Mammary epithelial cell (primary cell): ENCODE measurements around the gene SAC3D1.

Experiments used
- EZH2 ChIP-seq: IDR thresholded peaks from 2 replicates; pipeline ENCODE4 v1.6.1; 2012; ENCODE audit warnings: low read length, inconsistent platforms, borderline replicate concordance
- TF ChIP-seq, protein P1 (sequence below), 2 donors: IDR thresholded peaks in 1 of 2; conservative IDR thresholded peaks in 1 of 2; 2 replicates each; pipeline ENCODE4 v1.5.1; 2011 to 2012; ENCODE audit warnings: inconsistent platforms in 2 of 2, low read length in 2 of 2, mild to moderate bottlenecking in 2 of 2, control low read depth in 1 of 2, low read depth in 1 of 2; ENCODE audit not compliant: insufficient read depth in 1 of 2; ENCODE audit errors: extremely low read depth in 1 of 2

DNA sequence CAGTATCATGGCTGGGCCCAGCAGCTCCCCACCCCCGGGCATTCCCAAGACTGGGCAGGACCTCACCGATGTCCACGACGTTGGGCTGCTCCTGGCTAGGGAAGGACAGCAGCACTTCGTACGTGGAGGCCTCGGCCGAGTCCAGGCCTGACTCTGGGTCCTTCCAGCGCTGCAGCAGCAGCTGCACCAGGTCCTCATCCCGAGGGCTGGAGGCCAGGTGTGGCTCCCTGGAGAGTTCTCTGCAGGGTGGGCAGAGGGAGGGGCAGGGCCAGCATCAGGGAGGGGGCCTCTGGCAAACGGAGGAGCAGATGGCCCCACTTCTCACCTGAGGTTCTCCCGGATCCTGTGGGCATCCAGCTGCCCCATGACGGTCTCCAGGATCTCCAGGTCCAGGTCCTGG lies 17.0 kb downstream of the SAC3D1 start:
- TF ChIP-seq, protein P1, sequence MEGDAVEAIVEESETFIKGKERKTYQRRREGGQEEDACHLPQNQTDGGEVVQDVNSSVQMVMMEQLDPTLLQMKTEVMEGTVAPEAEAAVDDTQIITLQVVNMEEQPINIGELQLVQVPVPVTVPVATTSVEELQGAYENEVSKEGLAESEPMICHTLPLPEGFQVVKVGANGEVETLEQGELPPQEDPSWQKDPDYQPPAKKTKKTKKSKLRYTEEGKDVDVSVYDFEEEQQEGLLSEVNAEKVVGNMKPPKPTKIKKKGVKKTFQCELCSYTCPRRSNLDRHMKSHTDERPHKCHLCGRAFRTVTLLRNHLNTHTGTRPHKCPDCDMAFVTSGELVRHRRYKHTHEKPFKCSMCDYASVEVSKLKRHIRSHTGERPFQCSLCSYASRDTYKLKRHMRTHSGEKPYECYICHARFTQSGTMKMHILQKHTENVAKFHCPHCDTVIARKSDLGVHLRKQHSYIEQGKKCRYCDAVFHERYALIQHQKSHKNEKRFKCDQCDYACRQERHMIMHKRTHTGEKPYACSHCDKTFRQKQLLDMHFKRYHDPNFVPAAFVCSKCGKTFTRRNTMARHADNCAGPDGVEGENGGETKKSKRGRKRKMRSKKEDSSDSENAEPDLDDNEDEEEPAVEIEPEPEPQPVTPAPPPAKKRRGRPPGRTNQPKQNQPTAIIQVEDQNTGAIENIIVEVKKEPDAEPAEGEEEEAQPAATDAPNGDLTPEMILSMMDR (conservative IDR thresholded peaks at IDR 0.05 in 1 of 2, IDR thresholded peaks at IDR 0.05 in 1 of 2; ENCODE audit: extremely low read depth in 1 of 2, insufficient read depth in 1 of 2, low read depth in 1 of 2, low read length in 2 of 2) = no peak
- TF ChIP-seq EZH2 = no peak
